ENCODE measurements around the gene PLSCR1. TPM values are rescaled to one million over a fixed set of nuclear protein-coding genes. Genes with fewer than 3 reads are reported as not detected.

PLSCR1 gene
- total RNA-seq, 1 experiment from 2014 or later, result 48.9 TPM

DNA sequence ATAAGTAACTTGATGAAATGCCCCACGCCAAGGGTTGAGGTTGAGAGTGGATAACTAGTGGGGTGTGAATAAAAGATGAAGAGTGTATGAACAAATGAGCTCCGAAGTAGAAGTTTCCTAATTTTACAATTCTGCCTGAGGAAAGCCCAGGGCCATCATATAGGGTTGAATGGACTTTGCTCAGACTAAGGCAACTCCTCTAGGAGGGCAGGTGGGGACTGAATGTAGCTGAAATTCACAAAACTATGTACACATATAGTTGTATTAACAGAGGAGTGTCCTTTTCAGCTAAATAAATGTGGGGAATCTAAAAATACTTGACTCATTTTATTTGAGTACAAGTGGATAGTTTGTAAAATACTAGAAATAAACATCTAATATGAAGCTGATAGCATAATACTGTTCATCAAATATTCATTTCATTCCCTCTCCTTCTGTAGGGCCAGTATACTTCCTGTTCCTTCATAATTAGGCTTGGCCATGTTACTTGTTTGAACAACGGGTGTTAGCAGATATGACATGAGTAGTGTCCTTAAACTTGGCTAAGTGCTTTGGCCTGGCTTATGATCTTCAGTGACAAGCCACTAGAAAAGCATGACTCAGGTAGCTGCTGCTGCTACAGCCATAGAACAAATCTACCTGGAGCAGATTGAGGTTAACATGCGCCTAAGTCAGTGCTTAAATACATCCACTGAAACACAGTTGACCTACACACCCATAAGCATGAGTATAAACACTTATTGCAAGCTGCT lies 26.5 kb downstream of the PLSCR1 start:
- H3K23me2 ChIP-seq (ENCODE audit: insufficient read length, low read depth, low read length, poor library complexity, severe bottlenecking), result no peaks in the 10 kb centered on the region
- no peaks in the 10 kb centered on the region for H3K27me3 ChIP-seq (ENCODE audit: insufficient read depth, low read length)
- WGBS (ENCODE audit: extremely low coverage, insufficient read length, low lambda C conversion rate), result no CpG with 5 or more reads among the region's 4 CpGs
- no peak overlapping the region for H2BK5ac ChIP-seq (ENCODE audit: insufficient read length, low read length)
- peaks cover 5% of the 10 kb centered on the region for H3K4me1 ChIP-seq (ENCODE audit: insufficient read depth, low read length)
- no peak overlapping the region for H3K9ac ChIP-seq (ENCODE audit: extremely low read depth, insufficient read length, low read length)
- peaks cover 0 to 13% (median 8%) of the 10 kb centered on the region in 3 experiments; a peak in 5 of 7 replicates for H3K36me3 Mint-ChIP-seq (ENCODE audit: insufficient read depth in 1 of 3, low read depth in 3 of 3)
- H3K27ac ChIP-seq (ENCODE audit: insufficient read length, low read depth, low read length), result no peak overlapping the region
- no peak overlapping the region for H2BK120ac ChIP-seq (ENCODE audit: low read depth, low read length, poor library complexity, severe bottlenecking)
- H2BK15ac ChIP-seq (ENCODE audit: low read depth, low read length), result no peak overlapping the region
- no peak overlapping the region for H3K56ac ChIP-seq (ENCODE audit: insufficient read length, low read depth, low read length)
- TF ChIP-seq, protein P1, sequence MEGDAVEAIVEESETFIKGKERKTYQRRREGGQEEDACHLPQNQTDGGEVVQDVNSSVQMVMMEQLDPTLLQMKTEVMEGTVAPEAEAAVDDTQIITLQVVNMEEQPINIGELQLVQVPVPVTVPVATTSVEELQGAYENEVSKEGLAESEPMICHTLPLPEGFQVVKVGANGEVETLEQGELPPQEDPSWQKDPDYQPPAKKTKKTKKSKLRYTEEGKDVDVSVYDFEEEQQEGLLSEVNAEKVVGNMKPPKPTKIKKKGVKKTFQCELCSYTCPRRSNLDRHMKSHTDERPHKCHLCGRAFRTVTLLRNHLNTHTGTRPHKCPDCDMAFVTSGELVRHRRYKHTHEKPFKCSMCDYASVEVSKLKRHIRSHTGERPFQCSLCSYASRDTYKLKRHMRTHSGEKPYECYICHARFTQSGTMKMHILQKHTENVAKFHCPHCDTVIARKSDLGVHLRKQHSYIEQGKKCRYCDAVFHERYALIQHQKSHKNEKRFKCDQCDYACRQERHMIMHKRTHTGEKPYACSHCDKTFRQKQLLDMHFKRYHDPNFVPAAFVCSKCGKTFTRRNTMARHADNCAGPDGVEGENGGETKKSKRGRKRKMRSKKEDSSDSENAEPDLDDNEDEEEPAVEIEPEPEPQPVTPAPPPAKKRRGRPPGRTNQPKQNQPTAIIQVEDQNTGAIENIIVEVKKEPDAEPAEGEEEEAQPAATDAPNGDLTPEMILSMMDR (conservative IDR thresholded peaks at IDR 0.05), result no peak
- no peak overlapping the region for H2BK20ac ChIP-seq (ENCODE audit: low read depth, low read length, poor library complexity, severe bottlenecking)
- no peak overlapping the region for H3K14ac ChIP-seq (ENCODE audit: insufficient read depth, low read length)
- H4K8ac ChIP-seq (replicated peaks; ENCODE audit: insufficient read length, low read depth, low read length), result no peak overlapping the region
- H3K18ac ChIP-seq (ENCODE audit: insufficient read length, low read depth, low read length), result no peak overlapping the region
- H3K27me3 Mint-ChIP-seq (ENCODE audit: low read depth), result no peaks in the 10 kb centered on the region
- no peak overlapping the region for H2AK5ac ChIP-seq (ENCODE audit: insufficient read length, low read length)
- no peak overlapping the region for H4K5ac ChIP-seq (ENCODE audit: insufficient read length, low read depth, low read length)
- no peak for DNase-seq
- H2AFZ ChIP-seq (ENCODE audit: low read length), result no peak overlapping the region
- H3K4me1 Mint-ChIP-seq, result peaks cover 27 to 44% of the 10 kb centered on the region in 2 experiments
- H3K4ac ChIP-seq (ENCODE audit: low read depth, low read length), result no peak overlapping the region
- H3K9me3 ChIP-seq (ENCODE audit: control insufficient read depth, low read depth, low read length), result no peaks in the 10 kb centered on the region
- H3K27ac Mint-ChIP-seq, result no peak overlapping the region; a peak in 2 of 7 replicates
- no peaks in the 10 kb centered on the region for H4K20me1 ChIP-seq (ENCODE audit: control insufficient read depth, insufficient read depth, insufficient read length)
- H3K79me1 ChIP-seq (ENCODE audit: insufficient read depth, low read depth, low read length, poor library complexity, severe bottlenecking), result no peaks in the 10 kb centered on the region
- no peak overlapping the region for H2BK12ac ChIP-seq (ENCODE audit: insufficient read length, low read depth, low read length)
- H3K9me3 Mint-ChIP-seq, result no peaks in the 10 kb centered on the region
- H3K4me3 Mint-ChIP-seq, result no peak overlapping the region
- no peak overlapping the region for H3K4me2 ChIP-seq (ENCODE audit: insufficient read depth, insufficient read length, low read length)
- no peak overlapping the region for H3K23ac ChIP-seq (ENCODE audit: insufficient read length, low read depth, low read length)
- H4K91ac ChIP-seq (ENCODE audit: insufficient read length, low read depth, low read length), result no peak overlapping the region
- no peaks in the 10 kb centered on the region for H3K79me2 ChIP-seq (ENCODE audit: insufficient read depth, low read length)
- H3T11ph ChIP-seq (ENCODE audit: low read length), result no peak overlapping the region

Measured in H9 (cell line).